ENCODE data around the gene BCDIN3D.

- TF ChIP-seq POLR2A (IDR thresholded peaks at IDR 0.05), result no peak
- no peak for TF ChIP-seq CTCF (IDR thresholded peaks at IDR 0.05)
- TF ChIP-seq POLR2AphosphoS5 (IDR thresholded peaks at IDR 0.05), result no peak
These were observed 36.0 kb downstream of the BCDIN3D start for GRCh38 chr12:49806877-49807276.
